Measurements from ENCODE around the gene F2RL2.

Gene F2RL2, protein sequence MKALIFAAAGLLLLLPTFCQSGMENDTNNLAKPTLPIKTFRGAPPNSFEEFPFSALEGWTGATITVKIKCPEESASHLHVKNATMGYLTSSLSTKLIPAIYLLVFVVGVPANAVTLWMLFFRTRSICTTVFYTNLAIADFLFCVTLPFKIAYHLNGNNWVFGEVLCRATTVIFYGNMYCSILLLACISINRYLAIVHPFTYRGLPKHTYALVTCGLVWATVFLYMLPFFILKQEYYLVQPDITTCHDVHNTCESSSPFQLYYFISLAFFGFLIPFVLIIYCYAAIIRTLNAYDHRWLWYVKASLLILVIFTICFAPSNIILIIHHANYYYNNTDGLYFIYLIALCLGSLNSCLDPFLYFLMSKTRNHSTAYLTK

DNA sequence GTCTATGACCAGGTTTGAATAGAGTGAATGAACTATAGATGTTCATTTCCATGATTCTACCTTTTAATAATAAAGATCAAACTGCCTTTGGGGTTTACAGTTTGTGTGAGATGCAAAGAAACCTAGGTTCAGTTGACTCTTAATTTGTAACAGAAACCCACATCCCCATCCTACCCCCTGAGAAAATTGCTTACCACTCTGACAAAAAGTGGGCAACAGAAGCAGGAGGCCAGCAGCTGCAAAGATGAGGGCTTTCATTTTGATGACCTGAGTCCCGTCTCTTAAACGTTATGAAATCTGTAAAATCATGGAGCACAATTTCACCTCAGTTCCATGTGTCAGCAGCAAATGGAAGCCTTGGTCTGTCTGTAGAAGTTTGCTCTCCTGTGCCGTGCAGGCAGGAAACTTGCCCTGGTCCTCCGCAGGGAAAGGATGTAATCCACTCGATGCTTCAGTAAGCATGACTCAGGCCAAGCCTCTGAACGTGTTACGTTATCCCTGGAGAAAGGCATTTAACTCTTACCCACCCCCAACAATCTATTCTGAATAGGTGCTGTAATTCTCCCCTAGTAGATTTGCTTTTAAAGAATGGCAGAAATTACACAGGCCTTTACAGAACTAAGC lies at the start of gene F2RL2:
Gene F2RL2, minus strand, starts transcription at position 431 of the 624 bp plus-strand sequence. Its CDS starts 173 bp downstream, at position 258.
- FAIRE-seq = no peak

DNA sequence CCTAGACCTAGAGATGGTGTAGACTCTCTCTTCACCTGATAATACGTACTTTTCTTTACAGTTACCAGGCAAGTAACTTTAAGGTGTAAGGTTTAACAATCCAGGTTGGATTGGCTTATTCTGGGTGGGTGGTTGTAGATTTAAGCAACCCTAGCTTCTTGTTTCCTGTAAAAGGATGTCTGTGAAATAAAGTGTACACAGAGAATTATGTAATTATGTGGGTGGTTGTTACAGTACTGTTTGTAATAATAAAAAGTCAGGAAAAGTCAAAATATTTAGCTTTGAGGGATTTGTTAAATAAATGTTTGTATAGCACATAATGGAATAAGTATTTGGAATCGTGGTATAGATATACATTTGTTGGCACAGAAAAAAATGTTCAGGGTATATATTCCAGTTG lies 49.0 kb upstream of the F2RL2 start:
- FAIRE-seq = no peak

DNA sequence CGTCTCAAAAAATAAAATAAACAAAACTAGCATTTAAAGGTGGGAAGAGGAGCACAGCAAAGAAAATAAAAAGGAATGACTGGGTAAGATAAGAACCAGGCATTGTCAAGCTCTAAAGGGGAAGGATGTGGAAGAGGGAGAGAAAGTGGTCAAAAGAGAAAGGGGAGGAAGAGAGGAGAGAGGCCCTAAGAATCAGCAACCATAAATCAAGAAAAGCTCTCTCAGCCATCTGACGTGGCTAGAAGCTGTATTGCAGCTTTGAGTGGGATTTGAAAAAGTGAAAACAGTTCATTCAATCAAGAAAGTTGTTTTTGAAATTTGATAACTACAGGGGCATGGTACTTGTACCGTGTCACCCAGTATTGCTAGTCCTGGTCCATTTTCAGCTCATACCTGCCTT lies 47.3 kb upstream of the F2RL2 start:
- no peak for FAIRE-seq

DNA sequence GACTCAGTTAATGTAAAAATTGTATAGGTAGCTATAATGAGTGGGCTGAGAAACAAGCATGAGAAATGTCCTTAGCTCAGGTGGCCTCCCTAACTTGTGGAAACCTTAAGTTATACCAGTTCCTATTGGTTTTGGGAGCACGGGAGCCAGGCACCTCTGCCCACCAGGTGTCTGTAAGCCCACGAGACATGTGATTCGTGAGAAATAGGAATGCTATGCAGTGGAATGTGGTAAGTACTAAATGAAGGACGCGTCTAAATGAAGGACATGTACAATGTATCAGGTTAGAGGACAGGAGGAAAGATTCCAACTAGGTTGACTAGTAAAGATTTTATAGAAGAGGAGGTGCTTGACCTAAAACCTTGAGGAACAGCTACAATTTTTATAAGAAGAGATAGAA lies 46.0 kb upstream of the F2RL2 start:
- no peak for FAIRE-seq

DNA sequence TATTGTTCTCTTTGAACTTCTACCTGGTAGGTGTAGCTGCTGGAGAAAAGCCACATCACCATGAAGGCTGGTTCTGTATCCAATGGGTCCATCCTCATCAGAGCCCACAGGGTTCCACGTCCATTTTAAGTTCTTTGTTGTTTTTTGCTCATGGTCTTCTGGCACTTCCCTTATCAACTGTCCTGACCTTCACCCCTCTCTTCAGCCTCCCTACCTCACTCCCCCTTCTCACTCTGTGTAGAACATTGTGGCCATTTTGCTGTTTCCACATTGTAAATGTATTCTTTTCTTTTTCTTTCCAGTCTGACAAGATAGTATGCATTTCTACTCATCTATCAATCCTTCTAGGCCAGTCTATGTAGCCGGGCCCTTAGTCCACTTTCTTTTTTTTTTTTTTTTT lies 44.3 kb upstream of the F2RL2 start:
- FAIRE-seq = no peak

DNA sequence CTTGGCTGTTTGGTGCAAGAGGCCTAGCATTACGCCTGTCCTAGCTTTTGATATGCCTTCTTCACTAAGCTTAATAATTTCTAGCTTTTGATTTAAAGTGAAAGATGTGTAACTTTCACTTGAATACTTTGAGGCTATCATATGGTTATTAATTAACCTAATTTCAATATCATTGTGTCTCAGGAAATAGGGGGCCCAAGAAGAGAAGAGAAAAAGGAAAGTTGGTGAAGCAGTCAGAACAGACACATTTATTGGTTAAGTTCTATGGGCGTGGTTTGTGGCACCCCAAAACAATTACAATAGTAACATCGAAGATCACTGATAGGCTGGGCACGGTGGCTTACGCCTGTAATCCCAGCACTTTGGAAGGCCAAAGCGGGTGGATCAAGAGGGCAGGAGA lies 40.9 kb upstream of the F2RL2 start:
- no peak for FAIRE-seq

DNA sequence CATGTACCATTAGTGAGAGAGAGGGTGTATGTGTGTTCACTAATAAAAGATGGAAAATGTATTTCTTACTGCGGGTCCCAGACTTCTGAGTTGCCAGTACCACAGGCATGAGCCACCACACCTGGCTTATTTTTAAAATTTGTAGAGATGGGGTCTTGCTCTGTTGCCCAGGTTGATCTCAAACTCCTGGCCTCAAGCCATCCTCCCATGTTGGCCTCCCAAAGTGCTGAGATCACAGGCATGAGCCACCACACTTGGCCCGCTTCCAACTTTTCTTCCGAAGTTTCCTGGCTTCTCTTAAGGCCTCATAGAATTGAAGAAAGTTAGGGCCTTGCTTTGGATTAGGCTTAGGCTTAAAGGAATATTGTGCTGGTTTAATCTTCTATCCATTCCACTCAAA lies 40.4 kb upstream of the F2RL2 start:
- FAIRE-seq = no peak

DNA sequence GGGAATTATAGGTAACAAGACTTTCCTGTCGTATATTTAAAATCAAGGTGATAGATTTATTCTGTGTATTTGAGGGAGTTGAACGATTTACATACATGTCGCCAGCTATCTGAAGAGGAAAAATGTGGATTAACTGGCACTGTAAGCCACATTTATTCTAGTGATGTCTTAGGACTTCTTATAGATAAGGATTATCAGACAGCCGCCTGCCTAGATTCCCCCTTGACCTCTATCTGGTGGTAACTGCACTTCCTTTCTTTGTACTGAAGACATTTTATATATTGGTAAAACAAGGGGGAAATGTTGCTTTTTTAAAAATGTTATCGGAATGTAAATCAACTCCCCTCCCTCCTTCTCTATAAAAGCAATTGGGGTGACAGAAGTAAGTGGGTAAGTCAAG lies 39.3 kb upstream of the F2RL2 start:
- no peak for FAIRE-seq

DNA sequence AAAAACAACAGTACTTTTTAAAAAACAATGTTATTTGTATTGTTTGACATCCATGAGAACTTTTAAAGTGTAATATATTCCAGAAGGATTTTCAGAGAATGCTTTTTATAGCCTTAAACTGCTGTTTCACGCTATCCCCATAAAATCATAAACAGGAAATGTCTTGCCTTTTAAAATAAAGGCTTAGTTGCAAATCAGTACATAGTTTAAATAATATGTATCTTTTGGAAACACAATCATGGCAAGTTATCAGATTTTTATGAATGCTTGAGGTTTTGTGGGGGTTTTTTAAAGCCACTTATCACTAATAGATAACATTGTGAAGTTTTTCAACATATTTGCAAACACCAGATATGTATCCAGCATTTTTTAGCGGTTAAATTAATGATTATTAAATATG lies 37.2 kb upstream of the F2RL2 start:
- FAIRE-seq = no peak

DNA sequence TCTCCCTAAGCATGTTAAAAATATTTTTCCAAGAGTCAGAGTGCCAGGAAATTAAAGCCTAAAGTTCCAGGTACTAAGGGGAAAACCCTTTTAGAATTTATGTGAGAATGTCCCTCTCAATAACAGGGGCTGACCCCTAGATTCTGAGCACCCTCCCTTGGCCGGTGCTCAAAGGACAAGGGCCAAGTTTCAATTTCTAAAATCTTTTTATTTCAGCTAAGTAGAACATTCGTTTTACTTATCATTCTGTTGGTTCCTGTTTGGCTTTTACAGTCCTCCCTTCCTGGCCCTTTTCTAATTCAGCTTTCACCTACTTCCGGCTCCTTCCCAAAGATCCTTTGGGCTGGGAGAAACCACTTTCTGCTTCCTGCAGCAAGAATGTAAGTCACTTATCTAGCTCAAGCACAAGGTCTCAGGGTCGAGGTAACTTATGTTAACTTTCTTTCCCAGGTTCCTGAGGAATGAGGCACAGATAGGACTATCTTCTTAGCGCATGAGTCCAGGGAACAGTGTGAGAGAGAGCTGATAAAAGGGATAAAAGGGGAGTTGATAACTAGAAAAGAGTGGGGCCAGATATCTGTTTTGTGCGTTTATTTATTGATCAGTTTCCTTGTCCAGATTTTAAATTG lies 34.6 kb upstream of the F2RL2 start:
- no peak for FAIRE-seq

DNA sequence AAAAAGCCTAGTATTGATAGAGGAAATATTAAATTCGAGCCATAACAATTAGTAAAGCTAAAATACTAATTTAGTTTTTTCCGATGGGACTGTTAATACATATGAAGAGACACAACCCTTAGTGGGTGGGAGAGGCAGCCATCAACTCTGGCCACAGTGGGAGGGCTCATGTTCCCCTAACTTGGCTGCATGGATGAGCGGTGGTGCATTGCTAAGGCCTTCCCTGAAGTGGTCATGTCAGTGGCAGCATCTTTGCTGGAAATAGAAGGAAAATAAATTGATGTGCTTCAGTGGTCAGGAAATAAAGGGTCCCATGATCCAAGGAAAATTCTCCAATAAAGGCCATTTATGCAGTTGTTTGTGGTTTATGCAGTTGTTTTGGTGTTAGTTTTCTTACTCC lies 33.9 kb upstream of the F2RL2 start:
- FAIRE-seq = no peak

DNA sequence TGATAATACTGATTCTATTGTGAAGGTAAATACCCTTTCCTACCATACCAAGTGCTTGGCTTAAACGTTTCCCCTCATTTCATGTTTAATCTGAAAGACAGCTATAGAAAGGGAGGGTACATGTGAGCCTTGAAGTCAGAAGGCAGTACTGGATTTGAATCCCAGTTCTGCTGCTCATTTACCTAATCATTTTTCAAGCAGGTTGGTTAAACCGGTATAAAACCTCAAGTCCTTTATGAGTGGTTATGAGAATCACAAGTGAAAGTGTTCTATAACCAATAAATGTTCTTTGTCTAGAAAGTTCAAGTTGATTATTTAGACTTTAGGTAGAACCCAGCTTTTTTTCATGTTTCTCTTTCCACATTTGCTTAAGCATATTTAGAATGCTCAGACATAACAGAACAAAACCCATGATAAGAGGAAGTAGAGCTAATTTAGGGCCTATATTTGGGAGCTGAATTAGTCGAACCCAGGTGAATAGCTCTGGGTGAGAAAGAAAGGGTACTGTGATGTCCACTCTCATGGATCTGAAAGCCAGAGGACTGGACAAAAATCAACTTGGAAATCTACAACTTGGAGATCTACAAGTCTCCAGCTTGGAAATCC lies 29.7 kb upstream of the F2RL2 start:
- FAIRE-seq = no peak

DNA sequence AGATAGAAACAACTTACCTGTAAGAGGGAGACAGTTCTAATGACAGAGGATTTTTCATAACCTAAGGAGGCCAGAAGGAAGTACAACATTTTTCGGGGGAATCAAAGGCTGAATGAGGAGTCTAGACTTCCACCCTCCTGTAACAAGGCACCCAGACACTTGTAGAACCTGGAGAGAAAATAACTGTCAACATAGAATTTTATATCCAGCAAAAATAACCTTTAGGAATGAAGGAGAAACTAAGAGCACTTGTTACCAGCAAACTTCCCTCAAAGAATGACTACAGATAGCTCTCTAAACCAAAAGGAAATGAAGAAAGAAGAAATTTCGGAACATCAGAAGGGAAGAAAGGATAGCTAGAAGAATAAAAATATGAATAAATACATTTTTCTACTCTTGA lies 25.9 kb upstream of the F2RL2 start:
- FAIRE-seq = no peak

DNA sequence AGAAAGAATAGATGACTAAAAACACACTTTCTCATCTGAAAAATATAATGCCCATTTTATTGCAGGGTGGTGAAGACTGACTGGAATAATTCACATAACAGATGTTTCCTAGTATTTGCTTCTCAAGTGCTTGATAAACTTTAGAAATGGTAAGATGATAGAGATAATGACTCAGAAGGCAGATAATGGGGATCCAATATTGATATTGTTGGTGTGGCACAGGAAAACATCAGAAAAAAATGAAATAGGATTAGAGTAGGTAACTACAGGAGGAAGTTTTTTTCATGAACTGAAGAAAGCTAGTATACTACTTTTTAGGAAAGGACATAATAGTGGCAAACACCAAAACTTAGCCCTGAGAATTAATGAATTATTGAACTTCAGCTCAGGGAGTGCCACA lies 20.2 kb upstream of the F2RL2 start:
- FAIRE-seq = no peak

DNA sequence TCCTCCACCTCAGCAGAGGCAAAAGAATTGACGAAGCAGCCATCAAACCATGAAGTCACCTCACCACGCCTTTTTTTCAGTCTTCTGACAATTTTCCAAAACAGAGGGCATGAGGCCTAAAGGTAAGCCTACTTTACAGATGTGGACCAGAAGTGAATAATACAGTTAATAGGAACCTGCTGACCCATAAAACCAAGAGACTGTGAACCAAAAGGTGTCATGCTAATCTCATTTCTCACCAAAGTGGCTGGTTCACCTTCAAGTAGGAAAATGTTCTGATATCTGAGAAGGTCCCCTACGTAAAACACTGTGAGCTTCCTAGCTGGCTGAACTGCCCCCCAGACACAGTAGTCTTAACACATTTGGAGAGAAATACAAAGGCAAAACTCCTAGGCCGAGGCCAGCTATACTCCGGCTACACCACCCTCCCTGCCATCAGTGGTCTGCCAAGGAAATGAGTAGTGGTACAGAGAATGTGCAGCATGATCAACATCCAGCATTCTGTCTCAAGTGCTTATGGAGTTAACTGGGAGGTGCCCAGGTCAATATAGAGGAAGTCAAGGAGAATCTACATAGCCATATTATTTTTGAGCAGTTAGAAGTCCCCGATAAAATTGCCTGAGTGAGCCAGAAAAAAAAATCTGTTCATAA lies 19.3 kb upstream of the F2RL2 start:
- no peak for FAIRE-seq

DNA sequence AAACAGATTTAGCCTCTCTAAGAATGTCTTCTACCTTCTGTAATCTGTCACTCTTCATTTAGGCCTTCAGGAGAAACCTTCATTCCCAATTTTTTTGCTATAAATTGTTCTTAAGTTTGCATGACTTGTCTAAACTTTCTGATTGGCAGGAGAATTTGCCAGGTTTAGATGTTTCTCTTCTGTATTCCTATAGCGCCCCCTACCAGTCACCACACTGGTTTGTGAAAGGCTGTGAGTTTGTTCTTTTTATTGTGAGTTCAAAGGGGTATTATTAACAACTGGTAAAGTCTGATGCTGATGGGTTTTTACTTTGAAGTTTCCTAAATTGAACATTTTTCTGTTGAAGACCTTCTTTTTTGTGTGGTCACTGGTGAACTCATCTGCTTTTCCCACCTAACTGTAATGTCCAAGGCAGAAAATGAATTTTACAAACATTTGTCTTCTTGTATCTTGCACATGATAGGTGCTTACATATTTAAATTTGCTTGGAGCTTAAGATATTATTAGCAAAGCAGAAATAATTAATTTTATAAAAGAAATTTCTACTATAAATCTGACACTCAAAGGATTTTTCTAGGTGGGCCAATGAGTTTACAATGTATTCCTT lies 18.4 kb upstream of the F2RL2 start:
- FAIRE-seq = no peak

DNA sequence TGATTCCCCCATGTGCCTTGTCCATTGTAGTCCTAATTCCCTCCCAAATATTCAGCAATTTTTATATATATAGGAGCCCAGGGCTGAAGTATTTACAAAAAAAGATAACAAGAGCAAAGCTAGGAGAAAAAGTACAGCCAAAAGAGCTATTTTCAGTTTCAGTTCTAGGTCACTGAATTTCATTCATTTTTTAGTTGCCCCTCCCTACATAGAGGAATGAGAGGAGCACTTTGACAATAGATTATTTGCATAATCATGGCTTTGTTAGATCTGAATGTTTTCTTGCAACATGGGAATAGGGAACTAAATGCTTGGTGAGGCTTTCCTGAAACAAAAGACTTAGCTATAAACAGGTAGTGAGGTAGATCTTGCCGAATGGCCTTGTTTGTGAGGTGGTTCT lies 15.3 kb upstream of the F2RL2 start:
- FAIRE-seq = no peak

DNA sequence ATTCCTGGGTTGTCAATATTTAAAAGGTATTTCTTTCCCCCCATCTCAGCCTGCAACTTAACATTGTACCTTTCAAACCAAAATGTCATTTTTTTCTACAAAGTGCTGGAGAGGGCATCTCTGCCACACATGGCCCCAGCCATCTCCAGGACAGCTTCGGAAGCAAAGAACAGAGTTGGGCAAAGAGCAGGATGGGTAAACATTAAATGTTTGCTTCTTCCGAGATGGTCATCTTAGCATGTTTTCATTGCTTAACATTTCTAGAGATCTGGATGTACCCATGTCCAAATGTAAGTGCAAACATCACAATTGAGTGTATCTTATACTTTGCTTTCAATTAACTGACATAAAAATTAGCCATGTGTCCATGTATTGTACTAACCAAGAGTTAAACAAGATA lies 14.3 kb upstream of the F2RL2 start:
- no peak for FAIRE-seq

DNA sequence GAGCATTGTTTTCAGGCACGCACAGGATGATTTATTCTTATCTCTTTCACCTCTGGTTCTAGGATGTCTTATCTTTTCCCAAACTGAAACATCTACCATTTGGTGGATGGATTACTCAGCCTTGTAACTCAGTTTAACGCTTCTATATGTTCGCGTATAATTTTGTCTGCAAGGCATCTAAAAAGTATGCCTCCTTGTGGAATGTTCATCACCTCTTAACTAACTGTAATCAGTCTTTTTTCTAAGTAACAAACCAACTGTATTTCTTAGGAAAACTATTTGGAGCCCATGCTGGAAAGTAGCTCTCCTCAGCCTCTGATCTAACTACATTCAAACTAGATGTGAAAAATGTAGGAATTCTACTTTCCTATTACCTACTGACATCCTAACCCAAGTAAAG lies 11.5 kb upstream of the F2RL2 start:
- FAIRE-seq = no peak

DNA sequence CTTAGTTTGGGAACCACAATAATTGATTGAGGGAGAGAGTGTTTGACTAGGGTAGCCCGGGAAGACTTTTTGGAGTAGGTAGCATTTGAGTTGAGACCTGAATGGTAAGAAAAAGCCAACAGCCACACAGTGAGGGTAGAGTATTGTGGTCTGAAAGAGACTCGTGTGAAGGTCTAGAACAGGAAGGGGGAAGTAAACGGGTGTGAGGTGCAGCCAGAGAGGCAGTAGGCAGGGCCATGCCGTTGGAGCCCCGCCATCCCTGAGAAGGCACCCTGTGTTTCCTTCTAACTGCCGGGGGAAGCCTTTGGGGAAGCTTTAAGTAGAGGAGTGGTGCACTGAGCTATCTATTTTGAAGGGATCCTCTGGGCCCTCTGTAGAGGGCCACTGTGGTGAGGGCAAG lies 3.5 kb upstream of the F2RL2 start:
- no peak for FAIRE-seq

DNA sequence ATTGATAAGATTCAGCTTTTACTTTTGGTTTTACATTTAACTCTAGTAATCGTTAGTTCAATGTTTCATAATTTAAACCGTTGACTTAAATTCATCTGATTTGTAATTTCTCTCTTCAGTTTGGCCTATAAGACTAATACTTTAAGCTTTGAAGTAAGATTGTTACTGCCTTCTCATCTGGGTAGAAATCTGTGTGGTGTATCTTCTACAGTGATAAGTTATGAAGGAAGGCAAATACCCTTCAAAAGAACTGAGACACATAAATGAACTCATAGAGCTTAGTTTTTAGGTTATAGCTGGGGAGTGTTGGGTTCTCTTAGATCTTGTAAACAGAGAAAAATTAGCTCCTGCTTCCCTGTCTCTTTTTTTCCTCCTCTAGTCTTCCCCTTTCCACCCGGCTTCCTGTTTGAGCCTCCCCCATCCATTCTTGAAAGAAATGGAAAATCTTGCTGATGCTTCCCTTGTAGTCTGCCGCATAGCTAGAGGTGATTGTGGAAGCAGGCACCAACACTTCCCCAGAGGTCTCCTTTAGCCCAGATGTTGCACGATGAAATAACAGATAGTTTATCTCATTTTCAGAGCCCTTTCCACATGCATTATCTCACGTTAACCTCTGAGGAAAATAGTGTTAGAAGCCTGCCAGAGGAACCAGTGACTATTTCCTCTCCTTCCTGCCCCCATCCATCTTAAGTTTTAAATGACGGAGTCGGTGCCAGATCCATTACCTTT lies 2.0 kb upstream of the F2RL2 start:
- no peak for FAIRE-seq

DNA sequence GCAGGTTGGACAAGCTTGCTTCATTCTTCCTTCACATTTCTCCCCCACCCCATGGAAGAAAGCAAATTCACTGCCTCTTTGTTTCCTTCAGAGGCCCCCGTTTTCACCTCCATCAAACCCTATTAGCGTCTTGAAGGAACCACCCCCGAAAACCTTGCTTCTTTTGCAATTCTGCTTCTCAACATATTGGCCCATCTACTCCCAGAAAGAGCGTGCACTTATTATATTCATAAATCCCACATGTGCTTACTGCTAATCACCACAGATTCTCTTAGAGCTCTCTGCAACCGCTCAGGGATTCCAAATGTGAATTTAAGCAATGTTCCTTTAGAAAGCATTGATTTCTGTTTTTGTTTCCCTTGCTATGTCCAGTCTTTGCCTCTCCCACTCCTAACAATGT lies 1.1 kb downstream of the F2RL2 start:
- FAIRE-seq = no peak

All from islet of Langerhans (tissue), 1 donor.